ENCODE measurements around the gene PERP.
"Not testable (repeated sequence)": the region's sequence is repeated elsewhere in the genome, so short reads cannot be mapped to it uniquely, and the experiment has no call there.

Gene PERP

GRCh38 chr6:138107078-138107751, at the start of gene PERP:
PERP (minus strand) TSS chr6:138107419; CDS start chr6:138107340, 79 bp downstream.
- intact Hi-C loops (cut with DNase I) = no loop called here
- DNase-seq = peak in 38 of 42 donors; percentile 13 to 79 (median 56)

- no peak for DNase-seq
- intact Hi-C loops (cut with DNase I) = no loop called here
These were observed 48.2 kb upstream of the PERP start for GRCh38 chr6:138155443-138155842.

GRCh38 chr6:138146544-138146943, 39.3 kb upstream of the PERP start:
- intact Hi-C loops (cut with DNase I) = no loop called here
- DNase-seq = no peak

- DNase-seq = no peak
- intact Hi-C loops (cut with DNase I) = no loop called here
These were observed 38.2 kb upstream of the PERP start for GRCh38 chr6:138145402-138145801.

- intact Hi-C loops (cut with DNase I) = no loop called here
- DNase-seq = no peak
These were observed 35.6 kb upstream of the PERP start for GRCh38 chr6:138142806-138143205.

GRCh38 chr6:138129190-138129589, 22.0 kb upstream of the PERP start:
- intact Hi-C loops (cut with DNase I) = loop anchor here (10.0 kb wide), 1 partner anchor 386 kb away; no protein-coding TSS in a partner anchor
- peak in 1 of 42 donors; percentile 3 for DNase-seq

GRCh38 chr6:138128096-138128495, 20.9 kb upstream of the PERP start:
- DNase-seq = no peak
- intact Hi-C loops (cut with DNase I) = loop anchor here (10.0 kb wide), 1 partner anchor 387 kb away; no protein-coding TSS in a partner anchor

GRCh38 chr6:138124096-138124495, 16.9 kb upstream of the PERP start:
- DNase-seq = no peak
- intact Hi-C loops (cut with DNase I) = loop anchor here (10.0 kb wide), 1 partner anchor 391 kb away; no protein-coding TSS in a partner anchor

- no peak for DNase-seq
- intact Hi-C loops (cut with DNase I) = loop anchor here (5.0 to 10.0 kb wide), 5 partner anchors 92 to 475 kb away; partner anchors contain the start of gene HEBP2
These were observed 12.8 kb upstream of the PERP start for GRCh38 chr6:138119976-138120375.

- intact Hi-C loops (cut with DNase I) = loop anchor here (5.0 to 10.0 kb wide), 4 partner anchors 93 to 476 kb away; partner anchors contain the start of gene HEBP2
- not testable (repeated sequence) for DNase-seq
These were observed 12.0 kb upstream of the PERP start for GRCh38 chr6:138119229-138119628.

GRCh38 chr6:138117376-138117914, 10.2 kb upstream of the PERP start:
- no peak for DNase-seq
- intact Hi-C loops (cut with DNase I) = loop anchor here (5.0 to 10.0 kb wide), 4 partner anchors 95 to 477 kb away; partner anchors contain the start of gene HEBP2

GRCh38 chr6:138116661-138116999, 9.4 kb upstream of the PERP start:
- intact Hi-C loops (cut with DNase I) = loop anchor here (5.0 to 10.0 kb wide), 4 partner anchors 96 to 478 kb away; partner anchors contain the start of gene HEBP2
- no peak for DNase-seq

- intact Hi-C loops (cut with DNase I) = loop anchor here (5.0 to 10.0 kb wide), 4 partner anchors 96 to 479 kb away; partner anchors contain the start of gene HEBP2
- DNase-seq = peak; percentile 34 to 81 (median 58)
These were observed 8.8 kb upstream of the PERP start for GRCh38 chr6:138115877-138116660.

GRCh38 chr6:138115201-138115600, 8.0 kb upstream of the PERP start:
- DNase-seq = no peak
- intact Hi-C loops (cut with DNase I) = loop anchor here (5.0 to 10.0 kb wide), 4 partner anchors 97 to 480 kb away; partner anchors contain the start of gene HEBP2

- intact Hi-C loops (cut with DNase I) = loop anchor here (5.0 to 10.0 kb wide), 3 partner anchors 111 to 481 kb away; partner anchors contain the start of gene HEBP2
These were observed 6.5 kb upstream of the PERP start for GRCh38 chr6:138113588-138114210.

GRCh38 chr6:138110229-138110628, 3.0 kb upstream of the PERP start:
- intact Hi-C loops (cut with DNase I) = loop anchor here (5.0 to 10.0 kb wide), 3 partner anchors 108 to 485 kb away; partner anchors contain the start of gene HEBP2
- DNase-seq = no peak

More at GRCh38 chr6:138113588-138114210, 6.5 kb upstream of the PERP start:
- DNase-seq = no peak

- DNase-seq = peak; percentile 35 to 92 (median 80)
- intact Hi-C loops (cut with DNase I) = no loop called here
These were observed 2.1 kb upstream of the PERP start for GRCh38 chr6:138109042-138109997.
